ENCODE results near the gene HIF1AN. TPM values are rescaled to one million over a fixed set of nuclear protein-coding genes. Genes with fewer than 3 reads are reported as not detected.
A peak's percentile ranks its signal among the peaks of the same experiment; 100 is the strongest.
"Not testable (repeated sequence)": the region's sequence is repeated elsewhere in the genome, so short reads cannot be mapped to it uniquely, and the experiment has no call there.

The HIF1AN gene
- total RNA-seq, 2 donors from 2014 or later, result 38.8 to 45.9 TPM

GRCh38 chr10:100561005-100561404 is 25.3 kb downstream of the HIF1AN start:
- no peak for DNase-seq
- no peaks in the 10 kb centered on the region for H3K9me3 ChIP-seq (ENCODE audit: control insufficient read depth, low read length, poor library complexity, severe bottlenecking)
- H3K36me3 Mint-ChIP-seq (ENCODE audit: low read depth), result peaks cover 15% of the 10 kb centered on the region
- H3K27me3 Mint-ChIP-seq, result peaks cover 20% of the 10 kb centered on the region
- peaks cover 25% of the 10 kb centered on the region for H3K4me1 Mint-ChIP-seq
- H3K4me3 Mint-ChIP-seq, result no peak overlapping the region
- H3K27ac Mint-ChIP-seq, result no peak overlapping the region
- no peak for ATAC-seq

DNA sequence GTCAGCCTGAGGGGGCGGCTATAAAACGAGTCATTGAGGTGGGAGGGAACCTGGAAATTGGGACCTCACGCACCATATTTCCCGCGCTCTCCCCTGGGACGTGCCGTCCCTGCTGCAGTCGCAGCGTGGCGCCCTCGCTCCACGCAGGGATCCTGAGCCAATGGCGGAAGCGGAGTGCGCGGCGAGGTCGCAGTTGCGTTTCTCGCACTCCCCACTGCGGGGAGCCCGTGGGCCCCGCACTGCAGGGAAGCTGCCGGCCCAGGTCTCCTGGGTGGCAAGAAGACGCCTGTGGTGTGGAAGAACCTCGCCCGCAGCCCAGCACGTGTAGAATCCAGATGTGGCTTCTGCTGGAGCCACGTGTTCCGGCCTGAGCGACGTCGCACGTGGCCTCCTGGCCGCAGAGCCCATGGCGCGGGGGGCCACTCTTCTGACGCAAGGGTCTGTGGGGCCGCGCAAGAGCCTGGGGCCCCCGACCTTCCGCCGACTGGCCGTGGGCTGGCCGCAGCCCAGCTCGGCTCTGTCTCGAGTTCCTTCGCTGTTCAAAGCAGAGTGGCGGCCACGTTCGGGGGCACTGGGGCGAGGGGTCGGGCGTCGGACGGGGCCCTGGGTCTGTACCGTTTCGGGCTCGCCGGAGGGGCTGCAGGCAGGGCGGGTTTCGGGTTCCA is 26.4 kb downstream of the HIF1AN start:
- peak; percentile 64 to 80 (median 67) for DNase-seq
- peak; percentile 99 for ATAC-seq
- Mint-ChIP-seq H3K4me1 (peaks cover 26% of the 10 kb centered on the region), H3K4me3 (peak overlapping the region; percentile 43), H3K27me3 (peaks cover 20% of the 10 kb centered on the region), H3K36me3 (ENCODE audit: low read depth) (peaks cover 14% of the 10 kb centered on the region), H3K27ac (no peak overlapping the region)
- no peaks in the 10 kb centered on the region for H3K9me3 ChIP-seq (ENCODE audit: control insufficient read depth, low read length, poor library complexity, severe bottlenecking)

DNA sequence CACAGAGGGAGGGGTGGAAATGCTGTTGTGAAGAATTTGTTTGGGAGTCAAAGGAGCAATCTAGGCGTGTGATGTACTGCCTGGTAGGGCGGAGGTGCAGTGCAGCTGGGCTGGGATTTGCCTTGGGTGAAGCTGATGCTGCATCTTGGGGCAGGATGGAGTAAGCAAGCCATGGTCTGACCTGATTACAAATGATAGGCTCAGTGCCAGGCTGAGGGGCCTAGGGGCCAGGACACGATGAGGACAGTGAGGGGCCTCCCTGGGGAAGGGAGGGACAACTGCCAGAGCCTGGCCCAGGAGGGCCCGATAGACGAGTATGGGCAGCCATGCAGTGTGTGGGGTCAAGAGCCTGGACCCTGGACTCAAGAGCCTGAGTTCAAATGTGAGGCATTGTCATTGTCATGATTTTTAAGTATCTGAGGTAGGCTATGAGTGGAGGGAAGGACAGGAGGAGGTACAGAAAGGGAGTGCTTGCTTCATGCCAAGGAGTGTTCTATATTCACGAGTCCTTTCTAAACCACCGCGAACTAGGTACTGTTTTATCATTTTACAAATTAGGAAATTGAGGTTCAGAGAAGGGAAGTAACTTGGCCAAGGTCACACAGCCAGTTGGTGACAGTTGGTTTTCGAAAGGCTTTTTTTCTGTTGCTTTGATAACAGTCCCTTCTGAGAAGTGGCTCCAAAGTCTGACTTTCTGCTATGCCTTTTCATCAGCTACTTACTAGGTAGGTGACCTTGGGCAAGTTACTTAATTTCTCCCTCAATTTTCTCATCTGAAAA is 29.7 kb downstream of the HIF1AN start:
- no peak for DNase-seq
- Mint-ChIP-seq H3K27me3 (peaks cover 9% of the 10 kb centered on the region), H3K36me3 (ENCODE audit: low read depth) (peaks cover 10% of the 10 kb centered on the region), H3K4me1 (peaks cover 24% of the 10 kb centered on the region), H3K4me3 (no peak overlapping the region), H3K27ac (no peak overlapping the region)
- H3K9me3 ChIP-seq (ENCODE audit: control insufficient read depth, low read length, poor library complexity, severe bottlenecking), result no peaks in the 10 kb centered on the region
- ATAC-seq, result no peak

GRCh38 chr10:100566561-100566960 is 30.8 kb downstream of the HIF1AN start:
- no peaks in the 10 kb centered on the region for H3K27me3 Mint-ChIP-seq
- peaks cover 8% of the 10 kb centered on the region for H3K36me3 Mint-ChIP-seq (ENCODE audit: low read depth)
- DNase-seq (no peak), ATAC-seq (no peak)
- no peak overlapping the region for H3K4me3 Mint-ChIP-seq
- H3K9me3 ChIP-seq (ENCODE audit: control insufficient read depth, low read length, poor library complexity, severe bottlenecking), result no peaks in the 10 kb centered on the region
- H3K27ac Mint-ChIP-seq, result no peak overlapping the region
- H3K4me1 Mint-ChIP-seq, result peaks cover 19% of the 10 kb centered on the region

- Mint-ChIP-seq H3K27me3 (no peaks in the 10 kb centered on the region), H3K4me3 (no peak overlapping the region), H3K36me3 (ENCODE audit: low read depth) (peaks cover 8% of the 10 kb centered on the region), H3K27ac (no peak overlapping the region), H3K4me1 (peaks cover 16% of the 10 kb centered on the region)
- ATAC-seq (no peak), DNase-seq (no peak)
- no peaks in the 10 kb centered on the region for H3K9me3 ChIP-seq (ENCODE audit: control insufficient read depth, low read length, poor library complexity, severe bottlenecking)
These were observed 31.5 kb downstream of the HIF1AN start for GRCh38 chr10:100567249-100567648.

GRCh38 chr10:100567826-100568225 is 32.1 kb downstream of the HIF1AN start:
- Mint-ChIP-seq H3K4me1 (peaks cover 15% of the 10 kb centered on the region), H3K4me3 (no peak overlapping the region), H3K27me3 (peaks cover 4% of the 10 kb centered on the region), H3K27ac (no peak overlapping the region), H3K36me3 (ENCODE audit: low read depth) (peaks cover 8% of the 10 kb centered on the region)
- DNase-seq, result no peak
- no peak for ATAC-seq
- no peaks in the 10 kb centered on the region for H3K9me3 ChIP-seq (ENCODE audit: control insufficient read depth, low read length, poor library complexity, severe bottlenecking)

GRCh38 chr10:100568912-100569311 is 33.2 kb downstream of the HIF1AN start:
- no peaks in the 10 kb centered on the region for H3K9me3 ChIP-seq (ENCODE audit: control insufficient read depth, low read length, poor library complexity, severe bottlenecking)
- peaks cover 14% of the 10 kb centered on the region for H3K27me3 Mint-ChIP-seq
- H3K4me3 Mint-ChIP-seq, result no peak overlapping the region
- H3K4me1 Mint-ChIP-seq, result peaks cover 12% of the 10 kb centered on the region
- H3K36me3 Mint-ChIP-seq (ENCODE audit: low read depth), result peaks cover 11% of the 10 kb centered on the region
- H3K27ac Mint-ChIP-seq, result no peak overlapping the region
- ATAC-seq (no peak), DNase-seq (no peak)

GRCh38 chr10:100569687-100570481 is 34.1 kb downstream of the HIF1AN start:
- ATAC-seq, result no peak

DNA sequence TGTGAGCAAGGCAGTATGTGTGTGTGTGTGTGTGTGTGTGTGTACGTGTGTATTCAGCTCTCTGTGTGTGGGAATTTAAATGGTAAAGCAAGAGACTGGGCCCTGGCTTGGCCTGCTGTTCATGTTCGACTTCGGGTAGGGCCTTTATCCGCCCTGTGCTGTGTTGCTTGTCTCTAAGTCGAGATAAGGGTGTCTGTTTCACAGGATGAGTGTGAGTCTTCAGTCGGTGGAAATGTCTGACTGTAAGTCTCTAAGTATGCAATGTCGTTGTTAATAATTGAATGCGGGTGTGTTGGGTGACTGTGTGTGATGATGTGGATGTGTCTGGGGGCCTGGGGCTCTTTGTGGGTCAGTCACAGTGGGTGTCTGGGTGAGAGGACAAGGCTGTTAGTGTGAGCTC is 34.8 kb downstream of the HIF1AN start:
- DNase-seq (no peak), ATAC-seq (no peak)
- H3K27me3 Mint-ChIP-seq, result peaks cover 27% of the 10 kb centered on the region
- peaks cover 8% of the 10 kb centered on the region for H3K36me3 Mint-ChIP-seq (ENCODE audit: low read depth)
- no peak overlapping the region for H3K4me3 Mint-ChIP-seq
- no peaks in the 10 kb centered on the region for H3K9me3 ChIP-seq (ENCODE audit: control insufficient read depth, low read length, poor library complexity, severe bottlenecking)
- peaks cover 5% of the 10 kb centered on the region for H3K4me1 Mint-ChIP-seq
- no peak overlapping the region for H3K27ac Mint-ChIP-seq

More at GRCh38 chr10:100569687-100570481, 34.1 kb downstream of the HIF1AN start:
- H3K4me1 Mint-ChIP-seq, result peaks cover 10% of the 10 kb centered on the region
- H3K36me3 Mint-ChIP-seq (ENCODE audit: low read depth), result peaks cover 8% of the 10 kb centered on the region
- peaks cover 21% of the 10 kb centered on the region for H3K27me3 Mint-ChIP-seq
- no peak for DNase-seq
- H3K9me3 ChIP-seq (ENCODE audit: control insufficient read depth, low read length, poor library complexity, severe bottlenecking), result no peaks in the 10 kb centered on the region
- H3K27ac Mint-ChIP-seq, result no peak overlapping the region
- H3K4me3 Mint-ChIP-seq, result no peak overlapping the region

DNA sequence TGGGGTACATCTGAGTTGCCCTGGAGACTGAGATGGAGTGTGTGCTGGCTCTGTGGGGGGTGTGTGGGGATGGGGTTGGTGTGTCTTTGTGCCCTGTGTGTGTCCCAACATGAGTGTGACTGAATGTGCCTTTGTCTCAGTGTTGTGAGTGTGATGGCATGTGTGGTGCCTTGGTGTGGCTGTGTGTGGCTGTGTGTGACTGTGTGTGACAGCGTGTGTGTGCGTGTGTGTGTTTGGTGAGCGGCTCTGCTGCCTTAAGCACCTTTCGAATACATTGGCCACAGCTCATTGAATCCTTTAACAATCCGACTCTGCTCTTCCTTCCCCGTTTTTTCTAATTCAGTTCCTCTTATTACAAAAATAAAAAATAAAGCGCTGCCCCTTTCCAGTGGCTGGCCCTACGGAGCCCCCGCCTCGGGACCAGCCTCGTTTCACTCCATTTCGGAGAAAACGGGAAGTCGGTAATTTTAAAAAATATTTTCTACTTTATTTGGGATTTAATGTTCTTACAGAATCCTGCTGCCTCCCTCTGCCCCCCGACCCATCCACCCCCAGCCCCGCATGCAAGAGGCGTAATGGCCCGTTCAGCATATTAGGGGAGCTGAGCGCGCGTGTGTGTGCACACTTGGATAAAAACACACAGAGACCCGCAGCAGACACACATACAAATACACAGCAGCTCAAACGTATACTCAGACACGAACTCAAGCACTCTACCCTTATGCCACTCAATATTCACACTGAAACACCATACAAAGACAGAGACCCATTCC is 35.5 kb downstream of the HIF1AN start:
- Mint-ChIP-seq H3K36me3 (ENCODE audit: low read depth) (peaks cover 3% of the 10 kb centered on the region), H3K27ac (no peak overlapping the region), H3K27me3 (peaks cover 35% of the 10 kb centered on the region), H3K4me3 (no peak overlapping the region), H3K4me1 (peaks cover 5% of the 10 kb centered on the region)
- DNase-seq (no peak), ATAC-seq (no peak)
- H3K9me3 ChIP-seq (ENCODE audit: control insufficient read depth, low read length, poor library complexity, severe bottlenecking), result no peaks in the 10 kb centered on the region

DNA sequence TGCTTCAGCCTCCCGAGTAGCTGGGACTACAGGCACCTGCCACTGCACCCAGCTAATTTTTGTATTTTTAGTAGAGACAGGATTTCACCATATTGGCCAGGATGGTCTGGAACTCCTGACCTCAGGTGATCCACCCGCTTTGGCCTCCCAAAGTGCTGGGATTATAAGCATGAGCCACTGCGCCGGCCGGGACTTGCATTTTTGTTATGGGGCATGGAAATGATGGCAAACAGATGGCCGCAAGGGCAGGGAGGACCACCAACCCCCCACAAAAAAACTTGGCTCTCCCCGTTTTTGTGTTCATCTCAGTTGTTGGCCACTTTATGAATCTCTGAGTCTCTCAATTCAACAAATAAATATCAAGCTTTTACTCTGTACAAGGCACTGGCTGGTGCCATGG is 39.4 kb downstream of the HIF1AN start:
- not testable (repeated sequence) for ATAC-seq; H3K36me3 Mint-ChIP-seq (ENCODE audit: low read depth); H3K9me3 ChIP-seq (ENCODE audit: control insufficient read depth, low read length, poor library complexity, severe bottlenecking); H3K27ac Mint-ChIP-seq; DNase-seq; H3K4me3 Mint-ChIP-seq; H3K4me1 Mint-ChIP-seq
- peaks cover 74% of the 10 kb centered on the region for H3K27me3 Mint-ChIP-seq

- no peak overlapping the region for H3K4me3 Mint-ChIP-seq
- H3K4me1 Mint-ChIP-seq, result no peaks in the 10 kb centered on the region
- ATAC-seq, result no peak
- no peaks in the 10 kb centered on the region for H3K9me3 ChIP-seq (ENCODE audit: control insufficient read depth, low read length, poor library complexity, severe bottlenecking)
- H3K27me3 Mint-ChIP-seq, result peaks cover 78% of the 10 kb centered on the region
- peaks cover 6% of the 10 kb centered on the region for H3K36me3 Mint-ChIP-seq (ENCODE audit: low read depth)
- no peak for DNase-seq
- no peak overlapping the region for H3K27ac Mint-ChIP-seq
These were observed 40.0 kb downstream of the HIF1AN start for GRCh38 chr10:100575585-100576281.

Measured in T-helper 17 cell (primary cell).